C4-2B (cell line): ENCODE measurements around the gene NRG3.

Experiments
- H3K27ac ChIP-seq: fragments of 450-650 bp; 2 replicates; pipeline ENCODE4 v1.5.1; 2017
- CTCF ChIP-seq: fragments of 450-650 bp; conservative IDR thresholded peaks from 2 replicates; pipeline ENCODE4 v1.5.1; 2017; ENCODE audit warnings: mild to moderate bottlenecking
- ZFX ChIP-seq: fragments of 450-650 bp; IDR thresholded peaks from 2 replicates; pipeline ENCODE4 v1.6.1; 2017

NRG3 gene

DNA sequence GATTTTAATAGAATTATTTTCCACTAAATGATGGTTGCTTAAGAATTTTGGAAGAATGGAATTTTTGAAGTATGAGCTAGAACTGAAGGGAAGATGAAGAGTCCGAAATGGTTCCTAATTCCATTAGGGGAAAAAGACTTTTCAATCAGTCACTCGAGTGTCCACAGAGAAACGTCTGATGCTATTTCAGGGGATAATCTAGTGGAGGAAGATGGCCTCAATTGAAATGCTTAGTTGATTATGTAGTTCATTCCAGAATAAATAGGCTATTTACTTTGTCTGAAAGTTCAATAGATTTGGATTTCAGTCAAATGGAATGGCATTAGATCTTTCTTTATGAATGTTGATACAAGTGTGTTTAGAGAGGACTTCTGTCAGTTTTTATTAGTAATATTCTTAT lies 365.4 kb downstream of the NRG3 start:
- H3K27ac ChIP-seq = no peak overlapping the region
- TF ChIP-seq CTCF = no peak
- TF ChIP-seq ZFX = no peak

- TF ChIP-seq ZFX (no peak), CTCF (no peak)
- no peak overlapping the region for H3K27ac ChIP-seq
Observed at GRCh38 chr10:82242778-82243177, 367.8 kb downstream of the NRG3 start.

- TF ChIP-seq ZFX = no peak
- TF ChIP-seq CTCF = no peak
- no peak overlapping the region for H3K27ac ChIP-seq
Observed at GRCh38 chr10:82245157-82245556, 370.2 kb downstream of the NRG3 start.

- no peak overlapping the region for H3K27ac ChIP-seq
- TF ChIP-seq ZFX (no peak), CTCF (no peak)
Observed at GRCh38 chr10:82245906-82246560, 371.0 kb downstream of the NRG3 start.

DNA sequence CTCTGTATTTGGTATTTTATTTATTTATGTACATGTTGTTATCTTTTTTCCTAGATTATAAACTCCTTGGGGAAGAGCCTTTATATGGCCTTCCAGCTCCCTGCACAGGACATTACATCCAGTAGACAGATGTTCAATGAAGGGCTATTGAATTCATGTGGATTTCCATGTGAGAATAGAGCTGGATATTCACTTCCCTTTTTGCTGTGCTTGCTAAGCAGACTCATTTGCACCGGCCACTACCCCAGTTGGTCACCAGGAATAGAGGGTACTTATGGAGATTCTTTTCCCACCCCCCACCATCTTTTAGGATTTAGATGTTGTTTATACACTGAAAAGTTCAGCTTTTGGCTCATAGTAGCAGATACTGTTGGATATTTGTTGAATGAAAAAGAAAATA lies 374.1 kb downstream of the NRG3 start:
- H3K27ac ChIP-seq = no peak overlapping the region
- TF ChIP-seq ZFX (no peak), CTCF (no peak)

DNA sequence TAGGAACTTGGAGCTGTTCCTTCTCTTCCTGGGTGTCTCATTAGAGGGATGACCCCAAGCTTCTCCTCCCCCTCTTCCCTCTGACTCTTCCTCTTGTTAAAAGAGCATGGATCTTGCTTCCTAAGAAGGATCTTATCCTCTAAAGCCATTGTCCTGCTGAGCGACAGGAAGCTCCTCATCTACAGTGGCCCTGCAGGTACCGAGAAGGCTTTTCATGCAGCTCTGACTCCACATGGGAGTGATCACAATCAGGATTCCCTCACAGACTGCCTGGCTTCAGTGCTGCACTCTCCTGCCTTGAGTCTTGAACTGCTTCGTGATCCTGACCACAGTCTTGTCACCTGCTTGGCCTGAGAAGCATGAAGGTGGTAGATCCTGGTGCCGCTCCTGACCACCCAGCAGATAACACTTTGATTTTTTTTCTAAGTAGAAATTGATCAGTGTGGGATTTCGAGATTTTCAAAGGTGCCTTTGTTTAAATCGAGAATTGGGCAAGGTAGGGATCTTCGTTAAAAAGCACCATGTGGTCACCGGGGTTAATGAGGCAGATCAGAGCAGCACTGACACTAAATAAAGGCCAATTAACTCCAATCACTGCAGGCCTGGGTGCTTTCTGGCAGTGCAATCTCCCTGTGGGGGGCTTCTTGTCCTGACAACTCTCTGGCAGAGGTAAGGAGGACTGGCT lies 376.4 kb downstream of the NRG3 start:
- H3K27ac ChIP-seq = no peak overlapping the region
- no peak for TF ChIP-seq ZFX
- no peak for TF ChIP-seq CTCF

DNA sequence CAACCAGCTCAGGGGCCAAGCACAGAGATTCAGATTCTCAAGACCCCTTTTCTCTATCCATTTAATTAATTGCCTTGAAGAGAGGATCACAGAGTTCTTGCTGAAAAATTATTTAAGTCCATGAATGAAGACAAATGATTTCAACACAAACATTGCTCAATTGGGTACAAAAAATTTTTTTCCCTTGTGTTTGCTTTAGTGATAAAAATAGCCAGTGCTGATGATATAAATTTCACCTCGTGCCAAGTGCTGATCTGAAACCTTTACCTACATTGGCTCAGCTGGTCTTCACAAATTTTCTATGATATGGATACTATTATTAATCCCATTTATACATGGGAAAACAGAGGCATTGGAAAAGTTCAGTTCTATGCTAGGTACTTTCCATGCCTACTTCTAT lies 377.1 kb downstream of the NRG3 start:
- TF ChIP-seq ZFX = no peak
- TF ChIP-seq CTCF = no peak

More for the DNA sequence above, 377.1 kb downstream of the NRG3 start:
- H3K27ac ChIP-seq = no peak overlapping the region
